CD14-positive monocyte (primary cell): ENCODE measurements around the gene ACIN1. TPM values are rescaled to one million over a fixed set of nuclear protein-coding genes. Genes with fewer than 3 reads are reported as not detected.

Experiments
- DNase-seq, 3 donors: peaks; one replicate each; pipeline ENCODE4 v3.0.0-alpha.2; 2011 to 2022
- H2AFZ ChIP-seq: 2 replicates; pipeline ENCODE4 v1.6.0; 2012; ENCODE audit warnings: mild to moderate bottlenecking, low read depth, low read length, inconsistent platforms; ENCODE audit not compliant: insufficient read depth, poor library complexity, severe bottlenecking
- H3K27ac ChIP-seq, 2 donors: 1 replicate in 1 of 2; 2 replicates in 1 of 2; pipeline ENCODE4 v1.5.1; 2012 to 2013; ENCODE audit warnings: low read length in 2 of 2, control low read depth in 1 of 2, inconsistent platforms in 1 of 2, low read depth in 1 of 2, mild to moderate bottlenecking in 1 of 2
- H3K27me3 ChIP-seq, 2 donors: one replicate each; pipeline versions ENCODE4 v1.6.0 to v1.6.1; 2011 to 2013; ENCODE audit warnings: low read length in 2 of 2; ENCODE audit not compliant: control insufficient read depth in 2 of 2, insufficient read depth in 2 of 2
- H3K36me3 ChIP-seq, 2 donors: replicated peaks in 1 of 2; 1 replicate in 1 of 2; 2 replicates in 1 of 2; pipeline versions ENCODE4 v1.5.1 to v1.6.1; 2012 to 2013; ENCODE audit warnings: low read length in 2 of 2, control low read depth in 1 of 2, inconsistent platforms in 1 of 2, mild to moderate bottlenecking in 1 of 2; ENCODE audit not compliant: insufficient read depth in 2 of 2, control insufficient read depth in 1 of 2
- H3K4me1 ChIP-seq, 2 donors: 1 replicate in 1 of 2; 2 replicates in 1 of 2; pipeline versions ENCODE4 v1.5.1 to v1.6.1; 2012 to 2013; ENCODE audit warnings: low read length in 2 of 2, control low read depth in 1 of 2, inconsistent platforms in 1 of 2, mild to moderate bottlenecking in 1 of 2, moderate library complexity in 1 of 2; ENCODE audit not compliant: insufficient read depth in 2 of 2, control insufficient read depth in 1 of 2
- H3K4me2 ChIP-seq: replicated peaks from 2 replicates; pipeline ENCODE3; 2012; ENCODE audit warnings: low read length, moderate library complexity, mild to moderate bottlenecking; ENCODE audit not compliant: poor library complexity, severe bottlenecking; ENCODE audit errors: extremely low read depth
- H3K4me3 ChIP-seq, 3 experiments: fragments of 200-600 bp in 1 of 3; sonication (generic) in 1 of 3; replicated peaks in 1 of 3; 1 replicate in 2 of 3; 2 replicates in 1 of 3; pipeline ENCODE4 v1.5.1; 2011 to 2013; ENCODE audit warnings: low read length in 3 of 3, mild to moderate bottlenecking in 3 of 3, control low read depth in 2 of 3, low read depth in 2 of 3, inconsistent platforms in 1 of 3, moderate library complexity in 1 of 3
- H3K79me2 ChIP-seq: 2 replicates; pipeline ENCODE4 v1.6.0; 2012; ENCODE audit warnings: mild to moderate bottlenecking, control low read depth, inconsistent platforms, low read length, moderate library complexity; ENCODE audit not compliant: insufficient read depth
- H3K9ac ChIP-seq: 2 replicates; pipeline ENCODE4 v1.6.0; 2017; ENCODE audit warnings: low read length, mild to moderate bottlenecking; ENCODE audit not compliant: insufficient read depth, poor library complexity, severe bottlenecking
- H3K9me3 ChIP-seq, 2 donors: replicated peaks in 1 of 2; 1 replicate in 1 of 2; 2 replicates in 1 of 2; pipeline versions ENCODE4 v1.5.1 to v1.6.1; 2012 to 2013; ENCODE audit warnings: low read length in 2 of 2, control low read depth in 1 of 2; ENCODE audit not compliant: control insufficient read depth in 1 of 2, insufficient read depth in 1 of 2
- H4K20me1 ChIP-seq: 2 replicates; pipeline ENCODE4 v1.6.0; 2012; ENCODE audit warnings: mild to moderate bottlenecking, low read length, control low read depth, moderate library complexity; ENCODE audit not compliant: insufficient read depth
- H3K27ac Mint-ChIP-seq, 7 donors: one replicate each; pipeline ENCODE4 v1.8.0; 2020; ENCODE audit warnings: mild to moderate bottlenecking in 7 of 7, mixed read lengths in 7 of 7, moderate library complexity in 6 of 7, inconsistent platforms in 2 of 7
- H3K27me3 Mint-ChIP-seq, 3 donors: one replicate each; pipeline ENCODE4 v1.8.0; 2021 to 2022; ENCODE audit warnings: low read depth in 3 of 3, mild to moderate bottlenecking in 3 of 3, mixed read lengths in 3 of 3, moderate library complexity in 3 of 3, inconsistent platforms in 1 of 3
- H3K36me3 Mint-ChIP-seq, 2 donors: one replicate each; pipeline ENCODE4 v1.8.0; 2020; ENCODE audit warnings: mixed read lengths in 2 of 2, inconsistent platforms in 1 of 2, mild to moderate bottlenecking in 1 of 2
- H3K4me1 Mint-ChIP-seq: one replicate; pipeline ENCODE4 v1.8.0; 2020; ENCODE audit warnings: mild to moderate bottlenecking, mixed read lengths
- H3K4me3 Mint-ChIP-seq, 2 donors: one replicate each; pipeline ENCODE4 v1.8.0; 2020; ENCODE audit warnings: mild to moderate bottlenecking in 2 of 2, mixed read lengths in 2 of 2, moderate library complexity in 1 of 2
- H3K9me3 Mint-ChIP-seq, 7 donors: one replicate each; pipeline ENCODE4 v1.8.0; 2020 to 2022; ENCODE audit warnings: mixed read lengths in 7 of 7, mild to moderate bottlenecking in 6 of 7, moderate library complexity in 6 of 7, inconsistent platforms in 2 of 7
- CTCF ChIP-seq: fragments of 200-600 bp; IDR thresholded peaks from one replicate; pipeline ENCODE4 v1.8.0; 2022; ENCODE audit warnings: antibody characterized with exemption, mild to moderate bottlenecking
- WGBS: methylation state at CpG from one replicate; pipeline ENCODE4 v1.1.5; 2013; ENCODE audit warnings: missing lambda C conversion rate; ENCODE audit not compliant: insufficient coverage; 5-methylcytosine and 5-hydroxymethylcytosine counted together
- intact Hi-C, 2 donors: fragments of 100-400 bp; cut with micrococcal nuclease; formaldehyde crosslinking; loops; one replicate each; pipeline versions ENCODE4 v1.15.0 to v1.15.1; 2023
- polyA plus RNA-seq, 3 donors: library from polyadenylated mRNA; depleted of rRNA in 1 of 3; unstranded in 2 of 3; stranded (reverse) in 1 of 3; fragments of 300-500 nt in 2 of 3; fragments of >200 nt in 1 of 3; fragmentation: Illumina TruSeq in 2 of 3; gene quantifications; 1 replicate in 2 of 3; 2 replicates in 1 of 3; pipeline ENCODE4 v1.2.3, GENCODE V29; 2012 to 2021

Gene ACIN1
- polyA plus RNA-seq, 3 donors: 2.8 to 159 (median 5.4) TPM

- no peak overlapping the region for H3K4me3 ChIP-seq
- H3K27ac Mint-ChIP-seq: peak overlapping the region in 1 of 7 donors; percentile 24
These were observed 51.2 kb downstream of the ACIN1 start for GRCh38 chr14:23043754-23044153.

GRCh38 chr14:23043145-23043544 lies 51.8 kb downstream of the ACIN1 start:
- no peaks in the 10 kb centered on the region for H3K4me1 ChIP-seq
- H3K27ac ChIP-seq: no peak overlapping the region
- Mint-ChIP-seq H3K4me1 (peaks cover 8% of the 10 kb centered on the region), H3K9me3 (peaks cover 0 to 4% (median 0%) of the 10 kb centered on the region in 7 donors), H3K4me3 (no peak overlapping the region), H3K36me3 (no peaks in the 10 kb centered on the region), H3K27me3 (peaks cover 8 to 15% (median 12%) of the 10 kb centered on the region in 3 donors), H3K27ac (no peak overlapping the region)
- 96% methylated on average over 4 of the region's 6 CpGs for WGBS
- H3K36me3 ChIP-seq: no peaks in the 10 kb centered on the region
- H2AFZ ChIP-seq: no peak overlapping the region
- TF ChIP-seq CTCF: no peak
- intact Hi-C loops: no loop called here
- H3K27me3 ChIP-seq: no peaks in the 10 kb centered on the region
- no peak overlapping the region for H3K4me2 ChIP-seq
- H4K20me1 ChIP-seq: no peaks in the 10 kb centered on the region
- H3K9ac ChIP-seq: no peak overlapping the region
- H3K79me2 ChIP-seq: no peaks in the 10 kb centered on the region
- DNase-seq: no peak
- H3K4me3 ChIP-seq: no peak overlapping the region
- no peaks in the 10 kb centered on the region for H3K9me3 ChIP-seq

More at GRCh38 chr14:23043754-23044153, 51.2 kb downstream of the ACIN1 start:
- DNase-seq: no peak
- no CpG with 5 or more reads among the region's 3 CpGs for WGBS
- Histone ChIP-seq H3K4me2 (no peak overlapping the region), H3K79me2 (no peaks in the 10 kb centered on the region), H3K27ac (no peak overlapping the region), H4K20me1 (no peaks in the 10 kb centered on the region), H2AFZ (no peak overlapping the region), H3K9ac (no peak overlapping the region), H3K36me3 (no peaks in the 10 kb centered on the region), H3K9me3 (no peaks in the 10 kb centered on the region), H3K4me1 (no peaks in the 10 kb centered on the region), H3K27me3 (no peaks in the 10 kb centered on the region)
- Mint-ChIP-seq H3K9me3 (peaks cover 0 to 4% (median 0%) of the 10 kb centered on the region in 7 donors), H3K27me3 (peaks cover 10 to 15% (median 14%) of the 10 kb centered on the region in 3 donors), H3K4me1 (peaks cover 8% of the 10 kb centered on the region), H3K36me3 (no peaks in the 10 kb centered on the region), H3K4me3 (peak overlapping the region in 1 of 2 donors; percentile 25)
- intact Hi-C loops: no loop called here
- no peak for TF ChIP-seq CTCF
